SHP77 treated with DMSO at 0.1 percent for 48 hours (cell line): ENCODE measurements around the gene BAD.
"Not testable (repeated sequence)": the region's sequence is repeated elsewhere in the genome, so short reads cannot be mapped to it uniquely, and the experiment has no call there.

Experiments used
- DNase-seq: peaks from one replicate; lab custom pipeline; 2025; lab: John Stamatoyannopoulos, UW

The BAD gene

GRCh38 chr11:64314805-64315561, 30.5 kb upstream of the BAD start:
- no peak for DNase-seq

- DNase-seq, result no peak
These were observed 29.8 kb upstream of the BAD start for GRCh38 chr11:64314146-64314804.

GRCh38 chr11:64313491-64314145, 29.2 kb upstream of the BAD start:
- no peak for DNase-seq

- no peak for DNase-seq
These were observed 28.5 kb upstream of the BAD start for GRCh38 chr11:64312947-64313346.

- not testable (repeated sequence) for DNase-seq
These were observed 23.3 kb upstream of the BAD start for GRCh38 chr11:64307795-64308194.

- no peak for DNase-seq
These were observed 22.6 kb upstream of the BAD start for GRCh38 chr11:64306876-64307622.

GRCh38 chr11:64306563-64306875, 22.1 kb upstream of the BAD start:
- DNase-seq, result no peak

GRCh38 chr11:64305691-64306562, 21.5 kb upstream of the BAD start:
- DNase-seq, result peak; percentile 45

GRCh38 chr11:64305075-64305690, 20.7 kb upstream of the BAD start, which contains the start of gene ESRRA:
TSS of gene ESRRA (plus strand) at chr11:64305524. CDS start at chr11:64307180, 1,656 bp downstream.
- peak; percentile 97 for DNase-seq

- peak; percentile 92 for DNase-seq
These were observed 20.0 kb upstream of the BAD start for GRCh38 chr11:64304316-64305072.

- DNase-seq, result no peak
These were observed 19.5 kb upstream of the BAD start for GRCh38 chr11:64304032-64304315.

- no peak for DNase-seq
These were observed 18.9 kb upstream of the BAD start for GRCh38 chr11:64303109-64304031.

GRCh38 chr11:64299847-64300648, 15.6 kb upstream of the BAD start, which contains the start of gene CATSPERZ:
TSS of gene CATSPERZ (plus strand) at chr11:64300358. CDS start at chr11:64300411, 53 bp downstream.
- no peak for DNase-seq

GRCh38 chr11:64298966-64299846, 14.7 kb upstream of the BAD start:
- DNase-seq, result no peak

- DNase-seq, result no peak
These were observed 13.4 kb upstream of the BAD start for GRCh38 chr11:64297699-64298358.

GRCh38 chr11:64296830-64297698, 12.6 kb upstream of the BAD start:
- no peak for DNase-seq
